IPS-18a (cell line): ENCODE results near the gene AARS1.
"Not testable (repeated sequence)": the region's sequence is repeated elsewhere in the genome, so short reads cannot be mapped to it uniquely, and the experiment has no call there.

ENCODE experiments used
- H3K27ac ChIP-seq: one replicate; pipeline ENCODE4 v1.5.1; 2013; ENCODE audit warnings: low read length
- H3K27me3 ChIP-seq: one replicate; pipeline ENCODE4 v1.6.1; 2013; ENCODE audit warnings: mild to moderate bottlenecking, low read length; ENCODE audit not compliant: control insufficient read depth, insufficient read depth
- H3K36me3 ChIP-seq: one replicate; pipeline ENCODE4 v1.6.1; 2013; ENCODE audit warnings: low read depth, low read length; ENCODE audit not compliant: control insufficient read depth
- H3K4me1 ChIP-seq: one replicate; pipeline ENCODE4 v1.6.1; 2013; ENCODE audit warnings: low read depth, low read length; ENCODE audit not compliant: control insufficient read depth
- H3K4me3 ChIP-seq: one replicate; pipeline ENCODE4 v1.5.1; 2013; ENCODE audit warnings: low read length
- H3K9ac ChIP-seq: one replicate; pipeline ENCODE4 v1.6.1; 2013; ENCODE audit warnings: mild to moderate bottlenecking, low read length, moderate library complexity
- H3K9me3 ChIP-seq: one replicate; pipeline ENCODE4 v1.6.1; 2013; ENCODE audit warnings: low read depth, low read length; ENCODE audit not compliant: control insufficient read depth

Gene AARS1

GRCh38 chr16:70289229-70290094, at the start of gene AARS1:
Gene AARS1 (minus strand): TSS chr16:70289506. CDS start chr16:70282763, 6,743 bp downstream.
- Histone ChIP-seq H3K4me3 (peak within 1 kb of the TSS; percentile 87), H3K9ac (peak within 1 kb of the TSS; percentile 97), H3K9me3 (no peaks in the 10 kb centered on the region), H3K36me3 (peaks cover 12% of the 10 kb centered on the region), H3K27ac (peak within 1 kb of the TSS; percentile 97), H3K27me3 (no peaks in the 10 kb centered on the region), H3K4me1 (peaks cover 4% of the 10 kb centered on the region)

GRCh38 chr16:70337814-70338213, 48.5 kb upstream of the AARS1 start:
- Histone ChIP-seq H3K4me1 (peaks cover 4% of the 10 kb centered on the region), H3K9ac (no peak overlapping the region), H3K36me3 (peaks cover 20% of the 10 kb centered on the region), H3K4me3 (no peak overlapping the region), H3K9me3 (no peaks in the 10 kb centered on the region), H3K27ac (no peak overlapping the region), H3K27me3 (no peaks in the 10 kb centered on the region)

- not testable (repeated sequence) for H3K9me3 ChIP-seq, H3K4me1 ChIP-seq, H3K27me3 ChIP-seq, H3K9ac ChIP-seq, H3K27ac ChIP-seq, H3K4me3 ChIP-seq
- H3K36me3 ChIP-seq, result peaks cover 27% of the 10 kb centered on the region
Observed at GRCh38 chr16:70332728-70333127, 43.4 kb upstream of the AARS1 start.

GRCh38 chr16:70331588-70332358, 42.5 kb upstream of the AARS1 start:
- Histone ChIP-seq H3K36me3 (peaks cover 27% of the 10 kb centered on the region), H3K27ac (no peak overlapping the region)

GRCh38 chr16:70331091-70331490, 41.8 kb upstream of the AARS1 start:
- Histone ChIP-seq H3K4me1 (no peaks in the 10 kb centered on the region), H3K27ac (no peak overlapping the region), H3K36me3 (peaks cover 27% of the 10 kb centered on the region), H3K9me3 (no peaks in the 10 kb centered on the region), H3K4me3 (no peak overlapping the region), H3K9ac (no peak overlapping the region), H3K27me3 (no peaks in the 10 kb centered on the region)

More at GRCh38 chr16:70331588-70332358, 42.5 kb upstream of the AARS1 start:
- no peaks in the 10 kb centered on the region for H3K4me1 ChIP-seq
- H3K9ac ChIP-seq, result no peak overlapping the region
- no peaks in the 10 kb centered on the region for H3K9me3 ChIP-seq
- no peaks in the 10 kb centered on the region for H3K27me3 ChIP-seq
- no peak overlapping the region for H3K4me3 ChIP-seq

- no peak overlapping the region for H3K27ac ChIP-seq
- H3K9me3 ChIP-seq, result no peaks in the 10 kb centered on the region
- no peaks in the 10 kb centered on the region for H3K27me3 ChIP-seq
- H3K9ac ChIP-seq, result no peak overlapping the region
- H3K36me3 ChIP-seq, result peaks cover 14% of the 10 kb centered on the region
- H3K4me3 ChIP-seq, result no peak overlapping the region
- no peaks in the 10 kb centered on the region for H3K4me1 ChIP-seq
Observed at GRCh38 chr16:70324998-70325747, 35.9 kb upstream of the AARS1 start.

- Histone ChIP-seq H3K36me3 (peaks cover 21% of the 10 kb centered on the region), H3K4me1 (no peaks in the 10 kb centered on the region), H3K27me3 (no peaks in the 10 kb centered on the region), H3K4me3 (no peak overlapping the region), H3K9ac (no peak overlapping the region), H3K27ac (no peak overlapping the region), H3K9me3 (no peaks in the 10 kb centered on the region)
Observed at GRCh38 chr16:70320121-70320520, 30.8 kb upstream of the AARS1 start.

GRCh38 chr16:70307726-70308125, 18.4 kb upstream of the AARS1 start:
- not testable (repeated sequence) for H3K9me3 ChIP-seq, H3K4me1 ChIP-seq, H3K9ac ChIP-seq, H3K36me3 ChIP-seq, H3K27me3 ChIP-seq, H3K27ac ChIP-seq, H3K4me3 ChIP-seq

GRCh38 chr16:70306880-70307279, 17.6 kb upstream of the AARS1 start:
- no peak overlapping the region for H3K27ac ChIP-seq
- no peak overlapping the region for H3K9ac ChIP-seq
- no peaks in the 10 kb centered on the region for H3K27me3 ChIP-seq
- H3K9me3 ChIP-seq, result no peaks in the 10 kb centered on the region
- no peaks in the 10 kb centered on the region for H3K4me1 ChIP-seq
- H3K4me3 ChIP-seq, result no peak overlapping the region
- peaks cover 4% of the 10 kb centered on the region for H3K36me3 ChIP-seq

GRCh38 chr16:70304892-70305448, 15.7 kb upstream of the AARS1 start:
- Histone ChIP-seq H3K9ac (no peak overlapping the region), H3K4me1 (no peaks in the 10 kb centered on the region), H3K27ac (no peak overlapping the region), H3K4me3 (no peak overlapping the region), H3K27me3 (no peaks in the 10 kb centered on the region), H3K36me3 (peaks cover 4% of the 10 kb centered on the region), H3K9me3 (no peaks in the 10 kb centered on the region)

GRCh38 chr16:70302745-70303144, 13.4 kb upstream of the AARS1 start:
- Histone ChIP-seq H3K4me1 (peaks cover 3% of the 10 kb centered on the region), H3K4me3 (no peak overlapping the region), H3K27ac (no peak overlapping the region), H3K9ac (no peak overlapping the region), H3K9me3 (no peaks in the 10 kb centered on the region), H3K36me3 (peaks cover 4% of the 10 kb centered on the region), H3K27me3 (no peaks in the 10 kb centered on the region)
